ENCODE results near the gene BCL6B.

DNA sequence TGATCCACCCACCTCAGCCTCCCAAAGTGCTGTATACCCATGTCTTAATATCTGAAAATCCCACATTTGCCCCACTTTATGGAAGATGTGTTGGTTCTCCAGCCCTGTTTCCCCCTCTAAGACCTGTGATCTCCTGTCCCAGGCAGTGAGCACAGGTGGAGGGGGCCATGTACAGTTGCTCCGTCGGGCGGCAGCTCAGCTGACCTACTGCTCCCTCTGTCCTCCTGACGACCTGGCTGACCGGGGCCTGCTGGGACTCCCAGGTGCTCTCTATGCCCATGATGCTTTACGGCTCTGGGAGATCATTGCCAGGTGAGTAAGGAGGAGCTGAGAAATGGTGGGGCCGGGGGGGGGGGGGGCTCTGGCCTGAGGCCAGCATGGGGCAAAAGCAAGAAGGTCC lies 17.1 kb upstream of the BCL6B start:
- TF ChIP-seq CTCF (IDR thresholded peaks at IDR 0.05), result no peak
- no peak for TF ChIP-seq POLR2A (IDR thresholded peaks at IDR 0.05)

All from uterus (tissue), 2 donors.